Measurements from ENCODE around the gene APAF1. TPM values are rescaled to one million over a fixed set of nuclear protein-coding genes. Genes with fewer than 3 reads are reported as not detected.

APAF1 gene
- total and polyA plus RNA-seq, 2 of the 13 experiments (the other 11 are each of a cell fraction or from before 2014, with no cell fraction given), result 6.0 to 13.0 TPM

- TF ChIP-seq AKNA (CRISPR knock-in tag; IDR thresholded peaks at IDR 0.05; ENCODE audit: borderline replicate concordance) (no peak), TCF7L2 (IDR thresholded peaks at IDR 0.05; ENCODE audit: low read depth, low read length) (no peak), ZNF235 (CRISPR knock-in tag; IDR thresholded peaks at IDR 0.05; ENCODE audit: borderline replicate concordance) (no peak), ZGPAT (CRISPR knock-in tag; IDR thresholded peaks at IDR 0.05) (no peak), ZNF740 (CRISPR knock-in tag; IDR thresholded peaks at IDR 0.05) (no peak), DDIT3 (CRISPR knock-in tag; IDR thresholded peaks at IDR 0.05) (no peak), SMARCE1 (IDR thresholded peaks at IDR 0.05; ENCODE audit: borderline replicate concordance) (no peak), NFE2L2 (IDR thresholded peaks at IDR 0.05; ENCODE audit: low read length) (no peak), ZNF136 (CRISPR knock-in tag; IDR thresholded peaks at IDR 0.05; ENCODE audit: low read depth) (no peak)
These were observed 41.5 kb downstream of the APAF1 start (continued) for GRCh38 chr12:98686603-98687002.
